GM19099 (cell line): ENCODE data around the gene RUNX3.

ENCODE experiments used
- POLR2A ChIP-seq: IDR thresholded peaks from 3 replicates; pipeline ENCODE4 v1.6.1; 2011; ENCODE audit warnings: low read depth; ENCODE audit not compliant: insufficient read length; ENCODE audit errors: extremely low read depth

RUNX3 gene

GRCh38 chr1:24940231-24940630 is 10.2 kb upstream of the RUNX3 start:
- TF ChIP-seq POLR2A, result no peak

DNA sequence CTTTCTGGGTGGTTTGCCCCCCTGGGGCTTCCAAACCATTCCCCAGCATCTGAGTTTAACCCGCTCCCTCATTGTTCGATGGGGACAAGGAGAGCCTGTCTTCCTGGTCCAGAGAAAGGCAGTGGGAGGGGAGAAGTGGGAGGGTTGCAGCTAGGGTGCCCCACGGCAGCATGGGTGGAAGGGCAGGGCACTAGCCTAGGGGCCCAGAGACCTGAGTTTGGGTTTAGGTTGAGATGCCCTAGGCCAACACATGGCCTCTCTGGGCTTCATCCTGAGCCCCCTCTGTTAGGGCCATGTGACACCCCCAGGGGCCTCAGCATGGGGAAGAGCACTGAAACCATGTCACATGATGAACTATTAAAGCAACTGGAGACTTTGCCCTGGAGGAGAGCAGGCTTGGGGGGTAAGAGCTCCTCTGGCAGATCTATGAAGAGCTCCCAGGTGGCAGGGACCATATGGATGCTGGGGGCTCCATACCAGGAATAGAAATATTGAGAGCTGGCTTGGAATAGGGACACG is 9.7 kb upstream of the RUNX3 start:
- TF ChIP-seq POLR2A, result no peak

GRCh38 chr1:24939040-24939674 is 9.1 kb upstream of the RUNX3 start:
- TF ChIP-seq POLR2A, result no peak

- TF ChIP-seq POLR2A, result no peak
Observed at GRCh38 chr1:24938276-24938675, 8.2 kb upstream of the RUNX3 start.

DNA sequence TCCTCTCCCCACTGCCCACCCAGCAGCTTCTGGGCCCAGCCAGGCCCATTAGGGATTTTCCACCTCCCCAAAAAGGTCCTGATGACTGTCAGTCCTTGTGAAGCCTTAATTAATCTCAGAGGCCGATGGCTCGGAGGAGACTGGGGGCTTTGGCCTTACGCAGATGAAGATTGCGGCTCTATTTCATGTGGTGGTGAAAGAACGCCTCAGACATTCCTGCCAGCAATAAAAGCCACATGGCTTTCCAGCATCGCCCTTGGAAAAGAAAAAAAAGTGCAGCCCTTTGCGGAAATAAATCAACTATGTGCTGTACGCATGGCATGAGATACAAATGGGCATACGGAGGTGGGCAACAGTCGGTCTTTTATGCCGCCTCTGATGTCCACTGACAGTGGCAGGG is 6.6 kb upstream of the RUNX3 start:
- no peak for TF ChIP-seq POLR2A

DNA sequence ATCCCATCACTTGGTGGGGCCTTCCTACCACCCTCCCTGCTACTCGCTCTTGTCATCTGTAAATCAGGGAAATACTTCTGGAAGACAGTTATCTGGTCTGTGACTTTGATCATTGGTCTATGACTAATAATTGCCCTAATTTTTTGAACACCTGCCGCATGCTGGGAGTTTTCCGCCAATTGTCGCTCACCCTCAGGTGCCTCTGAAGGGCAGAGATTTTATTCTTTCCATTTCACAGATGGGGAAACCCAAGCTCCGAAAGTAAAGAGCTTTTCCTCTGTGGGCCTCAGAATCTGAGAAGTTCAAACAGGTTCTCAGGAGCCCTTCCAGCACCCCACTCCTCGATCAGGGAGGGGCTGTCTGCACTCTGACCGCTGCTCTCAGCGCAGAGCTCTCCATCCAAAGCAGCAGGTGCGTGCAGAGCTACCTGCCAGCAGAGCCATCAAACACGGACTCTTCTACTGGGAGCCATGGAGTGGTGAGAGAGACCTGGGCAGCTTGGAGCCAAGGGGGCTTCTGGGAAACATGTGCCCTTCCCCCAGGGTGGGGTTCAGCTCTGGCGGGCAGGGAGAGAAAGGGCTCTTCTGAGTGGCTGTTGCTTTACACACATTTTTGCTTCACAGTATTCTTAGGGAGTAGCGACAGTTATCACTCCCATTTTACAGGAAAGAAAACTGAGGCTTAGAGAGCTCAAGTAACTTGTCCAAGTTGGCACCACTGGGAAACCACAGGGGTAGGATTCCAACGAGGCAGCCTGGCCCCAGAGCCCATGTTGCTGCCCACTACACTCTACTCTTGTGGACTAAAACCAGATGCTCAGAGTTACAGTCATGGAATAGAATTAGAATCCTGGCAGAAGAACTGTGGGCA is 5.8 kb upstream of the RUNX3 start:
- TF ChIP-seq POLR2A, result no peak

DNA sequence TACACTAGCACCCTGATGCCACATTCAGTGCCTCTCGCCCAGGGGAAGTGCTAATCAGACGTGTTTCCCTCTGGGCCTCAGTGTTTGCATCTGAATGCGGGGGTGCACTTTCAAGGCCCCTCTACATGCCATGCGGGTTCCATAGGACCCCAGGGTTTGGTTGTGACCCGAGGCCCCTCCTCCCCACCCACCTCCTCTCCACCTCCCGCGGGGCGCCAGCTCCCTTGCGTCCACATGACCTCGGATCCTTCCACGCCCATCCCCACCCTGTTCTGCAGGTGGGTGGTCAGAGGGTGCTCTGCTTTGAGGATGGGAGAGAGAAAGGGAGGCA is 5.1 kb upstream of the RUNX3 start:
- TF ChIP-seq POLR2A, result no peak

DNA sequence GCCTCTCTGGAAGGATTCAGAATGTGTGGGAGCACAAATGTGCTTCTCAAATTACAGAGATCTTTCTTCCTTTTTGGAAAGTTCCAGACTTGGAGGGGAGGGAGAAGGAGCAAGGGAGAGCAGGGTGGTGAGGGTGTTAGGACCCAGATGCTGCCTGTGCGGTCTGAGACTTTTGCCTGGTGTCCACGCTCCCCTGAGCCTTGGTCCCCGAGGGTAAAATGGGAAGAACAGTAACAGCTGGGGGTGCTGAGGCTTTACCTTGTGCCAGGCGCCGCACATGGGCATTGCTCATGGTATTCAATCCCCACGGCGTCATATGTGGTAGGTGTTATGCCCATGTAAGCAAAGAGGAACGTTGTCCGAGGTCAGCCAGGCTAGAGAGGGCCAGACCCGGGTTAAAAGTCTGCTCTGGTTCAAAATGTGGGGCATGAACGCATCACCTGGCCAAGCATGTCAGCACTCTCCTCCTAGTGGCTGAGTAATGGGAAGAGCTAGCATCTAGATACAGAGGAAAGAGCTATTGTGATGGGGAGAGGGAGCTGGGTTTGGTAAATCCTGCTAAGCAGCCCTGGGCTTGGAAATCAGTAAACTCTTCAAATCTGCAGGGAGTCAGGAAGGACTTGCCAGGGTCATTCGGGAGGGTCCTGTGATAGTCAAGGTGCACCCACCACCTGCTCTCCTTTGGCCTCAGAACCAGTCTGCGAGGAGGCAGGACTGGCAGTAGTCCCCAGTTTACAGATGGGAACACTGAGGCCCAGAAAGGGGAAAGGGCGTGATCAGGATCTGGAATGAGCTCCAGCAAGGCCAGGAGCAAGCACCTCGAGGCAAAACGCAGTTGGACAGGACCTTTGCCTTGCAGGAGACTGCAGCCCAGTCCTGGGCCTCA is 4.5 kb upstream of the RUNX3 start:
- TF ChIP-seq POLR2A, result no peak

DNA sequence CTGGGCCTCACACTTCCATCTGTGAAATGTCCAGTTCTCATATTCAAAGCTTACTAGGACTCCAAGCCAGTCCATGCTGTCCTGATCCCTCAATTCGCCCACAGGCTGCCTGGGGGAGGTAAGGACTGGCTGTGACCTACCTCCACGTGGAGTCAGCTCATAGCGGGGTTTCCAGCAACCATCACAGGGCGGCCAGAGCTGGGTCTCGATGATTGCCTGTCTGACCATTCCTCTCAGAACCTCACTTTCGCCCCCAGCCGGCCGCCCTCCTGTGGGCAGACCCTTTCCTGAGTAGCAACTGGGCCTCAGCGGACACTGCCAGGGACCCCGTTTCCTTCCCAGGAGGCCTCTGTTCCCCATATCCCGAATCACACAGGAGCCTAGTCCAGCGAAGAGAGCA is 3.4 kb upstream of the RUNX3 start:
- TF ChIP-seq POLR2A, result no peak

- TF ChIP-seq POLR2A, result no peak
Observed at GRCh38 chr1:24932725-24933294, 2.7 kb upstream of the RUNX3 start.

GRCh38 chr1:24932284-24932683 is 2.2 kb upstream of the RUNX3 start:
- TF ChIP-seq POLR2A, result no peak

GRCh38 chr1:24931468-24932231 is 1.6 kb upstream of the RUNX3 start:
- no peak for TF ChIP-seq POLR2A

DNA sequence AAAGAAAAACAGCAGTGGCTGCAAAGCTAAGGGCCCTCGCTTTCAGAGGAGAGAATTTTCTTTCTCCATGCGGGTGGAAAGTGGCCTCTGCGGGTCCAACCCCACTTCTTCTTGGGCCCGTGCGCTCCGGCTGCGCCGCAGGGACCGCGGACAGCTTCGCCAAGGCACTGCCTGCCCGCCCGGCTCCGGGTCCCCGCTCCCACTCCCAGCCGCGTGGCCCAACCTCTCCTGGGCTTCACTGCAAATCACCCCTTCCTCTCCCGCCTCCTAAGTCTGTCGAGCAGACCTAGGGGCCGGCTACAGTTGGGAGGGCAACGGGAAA is 1.0 kb upstream of the RUNX3 start:
- TF ChIP-seq POLR2A, result no peak
